Neuronal stem cell (in vitro differentiated cells): ENCODE results near the gene RGS11.

Experiments
- DNase-seq: peaks from one replicate; pipeline ENCODE4 v3.0.0-alpha.2; 2013; ENCODE audit warnings: low spot score
- H2AFZ ChIP-seq: one replicate; pipeline ENCODE4 v1.6.1; 2013; ENCODE audit warnings: mild to moderate bottlenecking, low read length, inconsistent platforms
- H2AK5ac ChIP-seq: 2 replicates; pipeline ENCODE4 v1.6.1; 2013; ENCODE audit warnings: low read depth, mild to moderate bottlenecking, inconsistent platforms, low read length, moderate library complexity, mixed read lengths
- H2BK120ac ChIP-seq: 2 replicates; pipeline ENCODE4 v1.6.1; 2013; ENCODE audit warnings: low read depth, mild to moderate bottlenecking, inconsistent platforms, low read length, moderate library complexity, mixed read lengths
- H2BK12ac ChIP-seq: one replicate; pipeline ENCODE4 v1.6.1; 2013; ENCODE audit warnings: low read length, inconsistent platforms
- H2BK15ac ChIP-seq: 2 replicates; pipeline ENCODE4 v1.6.1; 2013; ENCODE audit warnings: mild to moderate bottlenecking, low read length, inconsistent platforms, mixed read lengths
- H2BK5ac ChIP-seq: one replicate; pipeline ENCODE4 v1.6.1; 2013; ENCODE audit warnings: inconsistent platforms, mild to moderate bottlenecking, low read length, moderate library complexity
- H3K14ac ChIP-seq: one replicate; pipeline ENCODE4 v1.6.1; 2013; ENCODE audit warnings: low read length, inconsistent platforms
- H3K18ac ChIP-seq: 2 replicates; pipeline ENCODE4 v1.6.1; 2013; ENCODE audit warnings: low read length, inconsistent platforms
- H3K23ac ChIP-seq: 2 replicates; pipeline ENCODE4 v1.6.1; 2013; ENCODE audit warnings: low read depth, mild to moderate bottlenecking, mixed read lengths, low read length, inconsistent platforms; ENCODE audit not compliant: poor library complexity
- H3K27ac ChIP-seq: replicated peaks from 3 replicates; pipeline ENCODE4 v1.5.1; 2013; ENCODE audit warnings: low read length, inconsistent platforms
- H3K27me3 ChIP-seq, 3 experiments: 2 replicates each; pipeline ENCODE4 v1.6.1; 2013; ENCODE audit warnings: low read length in 3 of 3, mild to moderate bottlenecking in 2 of 3, inconsistent platforms in 1 of 3, low read depth in 1 of 3, mixed read lengths in 1 of 3, moderate library complexity in 1 of 3; ENCODE audit not compliant: control insufficient read depth in 3 of 3, insufficient read depth in 3 of 3
- H3K36me3 ChIP-seq, 2 donors: replicated peaks in 1 of 2; 2 replicates each; pipeline ENCODE4 v1.6.1; 2013; ENCODE audit warnings: low read length in 2 of 2; ENCODE audit not compliant: control insufficient read depth in 2 of 2, insufficient read depth in 2 of 2
- H3K4ac ChIP-seq: 2 replicates; pipeline ENCODE4 v1.6.1; 2013; ENCODE audit warnings: inconsistent platforms, mild to moderate bottlenecking, low read length, moderate library complexity
- H3K4me1 ChIP-seq, 2 donors: 1 replicate in 1 of 2; 2 replicates in 1 of 2; pipeline ENCODE4 v1.6.1; 2013; ENCODE audit warnings: low read length in 2 of 2, low read depth in 1 of 2; ENCODE audit not compliant: control insufficient read depth in 2 of 2, insufficient read depth in 1 of 2
- H3K4me2 ChIP-seq: one replicate; pipeline ENCODE4 v1.6.1; 2013; ENCODE audit warnings: mild to moderate bottlenecking, low read length, inconsistent platforms; ENCODE audit not compliant: insufficient read depth, poor library complexity, severe bottlenecking
- H3K4me3 ChIP-seq, 2 donors: 2 replicates each; pipeline ENCODE4 v1.5.1; 2013; ENCODE audit warnings: low read length in 2 of 2, mild to moderate bottlenecking in 2 of 2, inconsistent platforms in 1 of 2, moderate library complexity in 1 of 2
- H3K79me1 ChIP-seq: one replicate; pipeline ENCODE4 v1.6.1; 2013; ENCODE audit warnings: low read depth, mild to moderate bottlenecking, inconsistent platforms, low read length, moderate library complexity
- H3K9ac ChIP-seq: one replicate; pipeline ENCODE4 v1.6.1; 2013; ENCODE audit warnings: mild to moderate bottlenecking, low read depth, low read length, inconsistent platforms; ENCODE audit not compliant: poor library complexity
- H3K9me3 ChIP-seq, 2 donors: replicated peaks in 1 of 2; 2 replicates each; pipeline versions ENCODE3 to v1.6.1; 2013; ENCODE audit warnings: low read length in 2 of 2, mild to moderate bottlenecking in 2 of 2, inconsistent platforms in 1 of 2, low read depth in 1 of 2, mixed read lengths in 1 of 2, moderate library complexity in 1 of 2; ENCODE audit not compliant: control insufficient read depth in 2 of 2, insufficient read depth in 1 of 2
- H4K8ac ChIP-seq: one replicate; pipeline ENCODE4 v1.6.1; 2013; ENCODE audit warnings: low read depth, mild to moderate bottlenecking, inconsistent platforms, low read length, moderate library complexity
- H4K91ac ChIP-seq: one replicate; pipeline ENCODE4 v1.6.1; 2013; ENCODE audit warnings: low read length, low read depth, mild to moderate bottlenecking, inconsistent platforms; ENCODE audit not compliant: poor library complexity
- WGBS, 2 donors: extraction: QIAGEN DNeasy Blood & Tissue Kit; methylation state at CpG; one replicate each; pipeline ENCODE4 v1.1.7; 2013; ENCODE audit warnings: missing lambda C conversion rate in 2 of 2, mixed read lengths in 1 of 2; ENCODE audit not compliant: insufficient read length in 2 of 2, insufficient replicate concordance in 1 of 2; ENCODE audit errors: extremely low coverage in 2 of 2; 5-methylcytosine and 5-hydroxymethylcytosine counted together

RGS11 gene

DNA sequence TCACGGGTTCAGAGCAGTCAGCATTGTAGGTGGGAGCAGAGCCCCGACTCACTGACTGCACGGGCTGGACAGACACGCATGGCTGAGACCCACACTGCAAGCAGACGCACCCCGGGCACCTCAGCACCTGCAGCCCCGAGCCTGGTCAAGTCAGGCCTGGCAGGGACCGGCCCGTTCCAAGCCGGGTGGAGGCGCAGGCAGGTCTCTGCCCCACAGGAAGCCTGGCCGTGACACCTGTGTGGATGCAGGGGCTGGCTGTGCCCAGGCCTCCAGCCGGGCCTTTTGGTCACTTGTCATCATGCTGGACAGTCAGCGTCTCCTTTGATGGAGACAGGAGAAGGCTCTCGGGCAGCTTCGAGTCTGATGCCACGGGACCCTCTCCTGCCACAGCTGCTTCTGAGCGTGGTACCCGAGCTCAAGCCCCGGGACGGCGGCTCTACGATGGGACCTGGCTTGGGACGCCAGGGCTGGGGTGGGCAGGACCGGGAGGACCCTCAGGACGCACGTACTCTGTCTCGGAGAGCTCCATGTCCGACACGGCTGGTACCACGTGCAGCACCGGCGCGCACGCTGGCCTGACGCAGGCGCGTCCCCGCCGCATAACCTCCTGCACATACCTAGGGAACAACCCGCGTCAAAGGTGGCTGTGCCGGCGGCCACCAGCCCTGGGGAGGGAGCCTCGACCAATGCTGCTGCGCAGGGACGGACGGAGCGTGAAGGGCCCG is 15.1 kb upstream of the RGS11 start:
- Histone ChIP-seq H3K9me3 (peaks cover 5% of the 10 kb centered on the region in 2 donors), H3K4ac (no peak overlapping the region), H2AFZ (no peak overlapping the region), H2BK120ac (no peak overlapping the region), H4K8ac (no peak overlapping the region), H2BK12ac (no peak overlapping the region), H3K27ac (no peak overlapping the region), H2BK15ac (no peak overlapping the region), H3K4me2 (no peak overlapping the region), H3K14ac (no peak overlapping the region), H3K4me3 (no peak overlapping the region), H3K27me3 (no peaks in the 10 kb centered on the region), H3K18ac (no peak overlapping the region), H4K91ac (no peak overlapping the region), H3K9ac (no peak overlapping the region), H2BK5ac (peak overlapping the region; percentile 39), H3K23ac (peak overlapping the region; percentile 85), H3K79me1 (peaks cover 4% of the 10 kb centered on the region), H3K36me3 (peaks cover 31 to 76% of the 10 kb centered on the region in 2 donors), H2AK5ac (no peak overlapping the region), H3K4me1 (no peaks in the 10 kb centered on the region)
- DNase-seq: no peak
- no CpG with 5 or more reads among the region's 50 CpGs for WGBS, 2 donors

DNA sequence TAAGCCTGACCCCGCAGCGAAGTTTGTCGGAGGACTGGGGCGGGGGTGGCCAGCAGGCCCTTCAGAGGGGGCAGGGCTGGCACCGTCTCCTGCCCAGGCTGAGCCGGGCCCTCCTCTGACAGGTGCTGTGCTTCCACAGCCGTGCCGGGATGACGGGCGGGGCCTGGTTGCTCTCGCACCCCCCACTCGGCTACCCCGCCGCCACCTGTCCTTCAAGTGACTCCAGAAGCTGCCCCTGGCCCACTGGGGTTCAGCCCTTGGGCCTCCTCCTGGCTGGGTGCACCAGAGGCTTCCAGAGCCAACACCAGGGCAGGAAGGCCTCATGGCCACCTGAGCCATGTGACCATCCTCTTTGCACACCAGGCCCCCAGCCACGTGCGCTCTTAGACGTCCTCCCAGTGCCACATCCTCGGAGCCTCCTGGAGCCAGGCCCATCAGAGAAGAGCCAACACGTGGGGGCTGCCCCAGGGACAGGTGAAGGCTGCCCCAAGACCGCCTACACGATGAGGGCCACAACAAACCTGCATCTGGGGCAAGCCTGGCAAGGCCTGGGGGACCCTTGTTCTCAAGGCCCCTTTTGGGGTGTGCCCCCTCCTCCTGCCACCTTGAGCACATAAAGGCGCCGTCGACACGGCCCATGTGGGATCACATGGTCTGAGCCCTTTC is 14.4 kb upstream of the RGS11 start:
- H3K79me1 ChIP-seq: peaks cover 4% of the 10 kb centered on the region
- H4K91ac ChIP-seq: no peak overlapping the region
- H3K9me3 ChIP-seq: peaks cover 5% of the 10 kb centered on the region in 2 donors
- no peak for DNase-seq
- peaks cover 31 to 75% of the 10 kb centered on the region in 2 donors for H3K36me3 ChIP-seq
- no peak overlapping the region for H3K14ac ChIP-seq
- no peak overlapping the region for H2BK120ac ChIP-seq
- no CpG with 5 or more reads among the region's 25 CpGs for WGBS, 2 donors
- H3K4me3 ChIP-seq: no peak overlapping the region
- no peak overlapping the region for H2BK12ac ChIP-seq
- H3K18ac ChIP-seq: no peak overlapping the region
- no peak overlapping the region for H2AK5ac ChIP-seq
- no peak overlapping the region for H3K27ac ChIP-seq
- H3K4ac ChIP-seq: no peak overlapping the region
- H4K8ac ChIP-seq: no peak overlapping the region
- H3K4me2 ChIP-seq: no peak overlapping the region
- H3K9ac ChIP-seq: no peak overlapping the region
- no peak overlapping the region for H2AFZ ChIP-seq
- H2BK5ac ChIP-seq: peak overlapping the region; percentile 39
- no peaks in the 10 kb centered on the region for H3K27me3 ChIP-seq
- no peaks in the 10 kb centered on the region for H3K4me1 ChIP-seq
- H3K23ac ChIP-seq: peak overlapping the region; percentile 85
- no peak overlapping the region for H2BK15ac ChIP-seq

DNA sequence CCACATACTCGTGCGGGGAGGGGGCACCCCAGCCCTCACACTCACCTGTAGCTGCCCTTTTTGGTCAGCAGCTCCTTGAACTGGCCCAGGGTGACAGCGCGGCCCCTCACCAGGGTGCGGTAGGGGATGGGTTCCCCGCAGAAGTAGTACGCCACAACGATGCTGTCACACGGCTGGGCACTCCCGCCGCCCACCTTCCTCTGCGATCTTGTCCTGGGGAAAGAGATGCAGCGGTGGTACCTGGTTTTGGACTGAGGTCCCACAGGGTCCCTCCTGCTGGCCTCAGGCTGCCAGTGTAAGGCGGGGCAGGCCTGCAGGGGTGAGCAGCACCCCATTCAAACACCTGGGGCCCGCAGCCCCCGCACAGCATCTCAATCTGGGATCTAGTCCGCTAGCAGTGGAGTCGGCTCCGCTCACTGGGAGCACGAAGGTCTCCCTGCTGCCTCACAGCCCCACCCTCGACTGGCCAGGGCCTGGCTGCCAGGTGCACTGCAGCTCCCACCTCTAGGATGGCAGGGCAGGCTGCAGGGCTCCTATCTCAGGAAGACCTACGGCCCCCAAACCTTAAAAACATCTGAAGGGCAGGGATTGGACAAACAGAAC is 13.8 kb upstream of the RGS11 start:
- no peak overlapping the region for H3K4me2 ChIP-seq
- no peaks in the 10 kb centered on the region for H3K4me1 ChIP-seq
- H3K9me3 ChIP-seq: peaks cover 5 to 10% of the 10 kb centered on the region in 2 donors
- H2BK120ac ChIP-seq: no peak overlapping the region
- no peak overlapping the region for H3K23ac ChIP-seq
- no peak for DNase-seq
- H3K36me3 ChIP-seq: peaks cover 31 to 75% of the 10 kb centered on the region in 2 donors
- H3K27me3 ChIP-seq: no peaks in the 10 kb centered on the region
- peaks cover 4% of the 10 kb centered on the region for H3K79me1 ChIP-seq
- no CpG with 5 or more reads among the region's 22 CpGs for WGBS, 2 donors
- H2BK5ac ChIP-seq: peak overlapping the region; percentile 39
- H2BK12ac ChIP-seq: no peak overlapping the region
- H3K18ac ChIP-seq: no peak overlapping the region
- no peak overlapping the region for H2AK5ac ChIP-seq
- H4K91ac ChIP-seq: no peak overlapping the region
- no peak overlapping the region for H2AFZ ChIP-seq
- no peak overlapping the region for H3K4me3 ChIP-seq
- no peak overlapping the region for H4K8ac ChIP-seq
- H3K14ac ChIP-seq: no peak overlapping the region
- no peak overlapping the region for H2BK15ac ChIP-seq
- H3K27ac ChIP-seq: no peak overlapping the region
- H3K9ac ChIP-seq: peak overlapping the region; percentile 70
- no peak overlapping the region for H3K4ac ChIP-seq
